Measurements from ENCODE around the gene GSTA3.
A peak's percentile ranks its signal among the peaks of the same experiment; 100 is the strongest.
"Not testable (repeated sequence)": the region's sequence is repeated elsewhere in the genome, so short reads cannot be mapped to it uniquely, and the experiment has no call there.

GSTA3 gene

DNA sequence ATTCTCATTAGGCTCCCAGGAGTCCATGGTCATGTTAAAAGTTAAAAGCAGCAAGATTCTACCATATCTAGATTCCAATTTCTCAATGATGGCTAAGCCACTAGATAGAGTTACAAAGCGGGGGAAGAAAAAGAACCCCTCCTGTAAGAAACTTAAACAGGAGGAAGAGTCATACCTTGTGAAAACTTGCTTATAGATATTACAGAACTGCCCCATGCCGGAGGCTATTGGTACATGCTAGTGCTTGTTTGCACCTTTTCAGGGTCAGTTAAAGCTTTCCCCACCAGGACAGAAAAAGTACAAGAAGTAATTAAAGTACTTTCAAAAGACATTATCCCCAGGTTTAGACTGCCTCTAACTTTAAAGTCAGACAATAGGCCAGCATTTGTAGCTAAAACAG lies 15.5 kb upstream of the GSTA3 start:
- no peak overlapping the region for H3K4me3 ChIP-seq (replicated peaks in 1 of 2; ENCODE audit: low read depth in 2 of 2, low read length in 2 of 2)
- TF ChIP-seq, protein P1, sequence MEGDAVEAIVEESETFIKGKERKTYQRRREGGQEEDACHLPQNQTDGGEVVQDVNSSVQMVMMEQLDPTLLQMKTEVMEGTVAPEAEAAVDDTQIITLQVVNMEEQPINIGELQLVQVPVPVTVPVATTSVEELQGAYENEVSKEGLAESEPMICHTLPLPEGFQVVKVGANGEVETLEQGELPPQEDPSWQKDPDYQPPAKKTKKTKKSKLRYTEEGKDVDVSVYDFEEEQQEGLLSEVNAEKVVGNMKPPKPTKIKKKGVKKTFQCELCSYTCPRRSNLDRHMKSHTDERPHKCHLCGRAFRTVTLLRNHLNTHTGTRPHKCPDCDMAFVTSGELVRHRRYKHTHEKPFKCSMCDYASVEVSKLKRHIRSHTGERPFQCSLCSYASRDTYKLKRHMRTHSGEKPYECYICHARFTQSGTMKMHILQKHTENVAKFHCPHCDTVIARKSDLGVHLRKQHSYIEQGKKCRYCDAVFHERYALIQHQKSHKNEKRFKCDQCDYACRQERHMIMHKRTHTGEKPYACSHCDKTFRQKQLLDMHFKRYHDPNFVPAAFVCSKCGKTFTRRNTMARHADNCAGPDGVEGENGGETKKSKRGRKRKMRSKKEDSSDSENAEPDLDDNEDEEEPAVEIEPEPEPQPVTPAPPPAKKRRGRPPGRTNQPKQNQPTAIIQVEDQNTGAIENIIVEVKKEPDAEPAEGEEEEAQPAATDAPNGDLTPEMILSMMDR (IDR thresholded peaks at IDR 0.05; ENCODE audit: low read depth, low read length): no peak
- DNase-seq (ENCODE audit: low read depth in 2 of 2): no peak

GRCh38 chr6:52923689-52924088 lies 14.2 kb upstream of the GSTA3 start:
- H3K4me3 ChIP-seq (replicated peaks in 1 of 2; ENCODE audit: low read depth in 2 of 2, low read length in 2 of 2); DNase-seq (ENCODE audit: low read depth in 2 of 2): not testable (repeated sequence)

DNA sequence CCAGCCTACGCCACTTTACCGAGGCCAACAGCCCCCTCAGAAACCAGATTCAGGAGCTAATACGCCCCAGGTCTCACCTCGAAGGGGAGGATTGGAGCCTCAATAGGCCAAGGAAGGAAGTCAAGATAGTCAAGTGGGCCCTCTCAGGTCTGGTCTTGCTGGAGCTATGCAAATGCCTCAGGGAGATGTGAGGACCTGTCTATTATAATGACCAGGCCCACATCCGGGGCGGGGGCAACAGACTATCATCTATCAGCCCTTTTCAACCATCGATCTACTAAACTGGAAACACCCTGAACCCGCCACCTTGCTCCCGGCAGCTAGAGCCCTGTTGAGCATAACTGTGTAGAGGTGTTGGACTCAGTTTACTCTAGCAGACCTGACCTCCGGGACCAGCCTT lies 12.7 kb upstream of the GSTA3 start:
- TF ChIP-seq, protein P1 (IDR thresholded peaks at IDR 0.05; ENCODE audit: low read depth, low read length): no peak
- DNase-seq (ENCODE audit: low read depth in 2 of 2): no peak
- H3K4me3 ChIP-seq (replicated peaks in 1 of 2; ENCODE audit: low read depth in 2 of 2, low read length in 2 of 2): no peak overlapping the region

- no peak overlapping the region for H3K4me3 ChIP-seq (replicated peaks in 1 of 2; ENCODE audit: low read depth in 2 of 2, low read length in 2 of 2)
- TF ChIP-seq, protein P1 (IDR thresholded peaks at IDR 0.05; ENCODE audit: low read depth, low read length): no peak
- DNase-seq (ENCODE audit: low read depth in 2 of 2): no peak
Measured at GRCh38 chr6:52921743-52922142, 12.2 kb upstream of the GSTA3 start.

DNA sequence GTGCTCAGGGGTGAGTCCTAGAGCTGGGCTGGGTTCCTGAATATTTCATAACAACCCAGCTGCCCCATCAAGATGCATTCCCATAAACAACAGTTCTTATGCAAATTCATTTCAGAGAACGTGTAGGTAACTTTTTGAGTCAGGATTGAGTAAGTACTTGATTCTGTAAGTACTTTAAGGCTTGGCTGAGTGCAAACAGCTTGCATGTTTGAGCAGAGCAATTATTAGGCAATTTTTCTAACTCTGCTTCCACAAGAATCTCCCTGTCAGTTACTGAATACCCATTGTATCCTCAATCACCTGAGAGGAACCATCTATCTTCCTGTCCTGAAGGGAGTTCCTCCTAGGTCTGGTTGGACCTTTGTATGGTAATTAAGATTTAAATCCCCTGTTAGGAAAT lies 10.0 kb upstream of the GSTA3 start:
- H3K4me3 ChIP-seq (replicated peaks in 1 of 2; ENCODE audit: low read depth in 2 of 2, low read length in 2 of 2): not testable (repeated sequence)
- DNase-seq (ENCODE audit: low read depth in 2 of 2): peak; percentile 9 to 17

DNA sequence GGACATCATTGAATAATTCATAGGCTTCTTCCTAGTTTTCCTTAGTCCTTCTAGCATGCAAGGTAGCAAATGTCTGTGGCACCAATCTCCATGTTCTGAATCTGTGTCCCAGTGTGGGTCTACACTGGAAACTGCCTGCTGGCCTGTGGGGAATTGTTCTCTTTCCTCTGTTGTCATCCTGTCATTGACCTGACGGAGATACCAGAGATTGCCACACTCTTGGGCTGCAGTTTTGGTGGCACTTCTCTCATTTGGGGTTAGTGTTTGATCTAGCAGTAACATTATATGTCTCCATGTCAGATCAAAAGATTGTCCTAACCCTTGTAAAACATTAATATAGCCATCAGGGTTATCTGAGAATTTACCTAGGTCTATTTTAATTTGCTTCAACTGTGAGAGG lies 9.3 kb upstream of the GSTA3 start:
- not testable (repeated sequence) for DNase-seq (ENCODE audit: low read depth in 2 of 2); H3K4me3 ChIP-seq (replicated peaks in 1 of 2; ENCODE audit: low read depth in 2 of 2, low read length in 2 of 2)

DNA sequence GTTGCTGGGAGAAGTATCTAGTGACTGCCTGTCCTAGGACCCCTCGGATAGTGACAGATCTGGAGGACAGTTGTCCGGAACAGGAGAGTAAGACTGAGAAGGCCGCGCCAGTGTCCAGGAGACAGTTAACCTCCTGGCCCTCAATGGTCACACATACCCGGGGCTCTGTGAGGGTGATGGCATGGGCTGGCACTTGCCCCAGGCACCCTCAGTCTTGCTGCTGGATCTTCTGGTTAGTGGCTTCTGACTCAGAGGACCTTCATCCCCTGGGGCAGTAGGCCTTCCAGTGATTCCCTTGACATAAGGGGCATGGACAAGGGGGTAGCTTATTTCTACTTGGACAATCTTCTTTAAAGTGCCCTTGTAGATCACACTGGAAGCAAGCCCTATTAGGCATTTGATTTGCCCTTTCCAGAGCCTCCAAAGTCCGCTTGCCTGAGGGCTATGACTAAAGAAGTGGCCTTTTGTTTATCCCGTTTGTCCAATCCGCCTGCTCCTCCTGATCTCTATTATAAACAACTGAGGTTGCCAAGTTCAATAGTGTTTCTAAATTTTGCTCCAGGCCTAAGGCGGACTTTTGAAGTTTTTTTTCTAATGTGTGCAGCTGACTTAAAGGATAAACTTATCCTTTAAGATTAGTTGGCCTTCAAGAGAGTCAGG lies 8.7 kb upstream of the GSTA3 start:
- H3K4me3 ChIP-seq (replicated peaks in 1 of 2; ENCODE audit: low read depth in 2 of 2, low read length in 2 of 2): not testable (repeated sequence)
- DNase-seq (ENCODE audit: low read depth in 2 of 2): peak; percentile 43 to 49

DNA sequence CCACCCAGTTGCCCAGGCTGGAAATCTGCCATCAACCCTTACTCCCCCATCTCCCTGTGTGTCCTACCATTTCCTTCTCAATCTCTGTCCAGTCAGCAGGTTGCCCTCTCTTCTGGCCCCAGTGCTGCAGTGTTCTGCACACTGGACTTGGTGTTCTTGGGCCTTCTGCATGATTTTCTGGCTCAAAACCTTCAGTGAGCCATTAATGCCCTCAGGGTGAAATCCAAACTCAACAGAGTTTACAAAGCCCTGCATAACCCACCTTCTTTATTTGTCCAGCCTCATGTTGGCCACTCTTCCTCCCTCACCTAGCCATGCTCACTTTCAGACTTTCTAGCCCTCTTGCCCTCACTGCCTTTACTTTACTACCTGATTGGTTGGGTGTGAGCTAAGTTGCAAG lies 5.0 kb upstream of the GSTA3 start:
- H3K4me3 ChIP-seq (replicated peaks in 1 of 2; ENCODE audit: low read depth in 2 of 2, low read length in 2 of 2): no peak overlapping the region
- TF ChIP-seq, protein P1 (IDR thresholded peaks at IDR 0.05; ENCODE audit: low read depth, low read length): no peak
- no peak for DNase-seq (ENCODE audit: low read depth in 2 of 2)

- no peak overlapping the region for H3K4me3 ChIP-seq (replicated peaks in 1 of 2; ENCODE audit: low read depth in 2 of 2, low read length in 2 of 2)
- no peak for DNase-seq (ENCODE audit: low read depth in 2 of 2)
- TF ChIP-seq, protein P1 (IDR thresholded peaks at IDR 0.05; ENCODE audit: low read depth, low read length): no peak
Measured at GRCh38 chr6:52910091-52910490, 593 bp upstream of the GSTA3 start.

Measured in cardiac fibroblast (primary cell).